OCI-LY7 (cell line): ENCODE measurements around the gene GNAO1.

Experiments used
- CTCF ChIP-seq: fragments of 200-600 bp; sonication (generic); conservative IDR thresholded peaks from 2 replicates; pipeline ENCODE4 v1.5.1; 2014; ENCODE audit warnings: mild to moderate bottlenecking, antibody characterized with exemption, low read length, moderate library complexity, mixed read lengths
- EZH2phosphoT487 ChIP-seq: fragments of 200-600 bp; sonication (generic); IDR thresholded peaks from 2 replicates; pipeline ENCODE4 v1.6.1; 2018; ENCODE audit warnings: low read depth, borderline replicate concordance, mild to moderate bottlenecking, mixed run types, antibody characterized with exemption, low read length, moderate library complexity, mixed read lengths

- TF ChIP-seq CTCF (no peak), EZH2phosphoT487 (no peak)
These were observed 191.6 kb downstream of the GNAO1 start for GRCh38 chr16:56382901-56383355.
